H1 (cell line): ENCODE measurements around the gene RNGTT. TPM values are rescaled to one million over a fixed set of nuclear protein-coding genes. Genes with fewer than 3 reads are reported as not detected.

ENCODE experiments used
- CTCF ChIA-PET: fragments of 300-600 bp; sonication (Branson Sonifier 250); formaldehyde crosslinking; loops from one replicate; lab custom pipeline; 2021; ENCODE audit not compliant: partially characterized antibody; lab: Charles Lee
- POLR2A ChIA-PET: fragments of 300-600 bp; sonication (Branson Sonifier 250); formaldehyde crosslinking; loops from one replicate; lab custom pipeline; 2021; ENCODE audit warnings: inconsistent platforms; ENCODE audit not compliant: partially characterized antibody; lab: Charles Lee
- DNase-seq, 2 experiments: peaks; one replicate each; pipeline versions ENCODE4 v3.0.0 to v3.0.0-alpha.2; 2010 to 2022; ENCODE audit warnings: low spot score in 2 of 2, low read depth in 1 of 2, mixed read lengths in 1 of 2
- FAIRE-seq: peaks from 2 replicates; lab custom pipeline; 2011; peaks lifted over from hg19 to GRCh38; lab: Jason Lieb, UNC
- H2AFZ ChIP-seq: 2 replicates; pipeline ENCODE4 v1.8.1; 2012; ENCODE audit warnings: low read length, inconsistent platforms
- H2AK5ac ChIP-seq: 2 replicates; pipeline ENCODE4 v1.6.1; 2013; ENCODE audit warnings: low read depth, low read length
- H2BK120ac ChIP-seq: replicated peaks from 2 replicates; pipeline ENCODE3; 2013; ENCODE audit warnings: low read depth, low read length, inconsistent platforms
- H2BK12ac ChIP-seq: 2 replicates; pipeline ENCODE4 v1.6.1; 2013; ENCODE audit warnings: low read depth, low read length
- H2BK15ac ChIP-seq: 2 replicates; pipeline ENCODE4 v1.6.1; 2013; ENCODE audit warnings: low read length
- H2BK20ac ChIP-seq: 2 replicates; pipeline ENCODE4 v1.6.1; 2013; ENCODE audit warnings: low read length
- H2BK5ac ChIP-seq: 2 replicates; pipeline ENCODE4 v1.6.1; 2013; ENCODE audit warnings: low read depth, low read length
- H3K14ac ChIP-seq: 2 replicates; pipeline ENCODE4 v1.6.1; 2013; ENCODE audit warnings: inconsistent platforms; ENCODE audit not compliant: insufficient read length
- H3K18ac ChIP-seq: 2 replicates; pipeline ENCODE4 v1.6.1; 2013; ENCODE audit warnings: low read length; ENCODE audit errors: extremely low read depth
- H3K23ac ChIP-seq: 2 replicates; pipeline ENCODE4 v1.6.1; 2013; ENCODE audit warnings: inconsistent platforms; ENCODE audit not compliant: insufficient read length
- H3K23me2 ChIP-seq: 2 replicates; pipeline ENCODE4 v1.6.1; 2013; ENCODE audit warnings: low read depth, low read length
- H3K27ac ChIP-seq: 2 replicates; pipeline ENCODE4 v1.6.1; 2011; ENCODE audit warnings: low read depth, low read length, inconsistent platforms
- H3K27me3 ChIP-seq, 4 experiments: replicated peaks in 1 of 4; 1 replicate in 1 of 4; 2 replicates in 3 of 4; pipeline versions ENCODE4 v1.6.1 to v1.8.1; 2011 to 2013; ENCODE audit warnings: low read length in 3 of 4, mild to moderate bottlenecking in 3 of 4, inconsistent platforms in 2 of 4, mixed read lengths in 2 of 4, moderate library complexity in 1 of 4; ENCODE audit not compliant: control insufficient read depth in 3 of 4, insufficient read depth in 3 of 4; ENCODE audit errors: extremely low read depth in 1 of 4
- H3K36me3 ChIP-seq, 4 experiments: 2 replicates each; pipeline versions ENCODE4 v1.6.1 to v1.8.1; 2011 to 2013; ENCODE audit warnings: mild to moderate bottlenecking in 4 of 4, low read length in 3 of 4, moderate library complexity in 2 of 4, control low read depth in 1 of 4, inconsistent platforms in 1 of 4; ENCODE audit not compliant: insufficient read depth in 4 of 4, control insufficient read depth in 2 of 4
- H3K4ac ChIP-seq: replicated peaks from 2 replicates; pipeline ENCODE3; 2013; ENCODE audit warnings: low read length, low read depth, mixed read lengths, inconsistent platforms; ENCODE audit not compliant: insufficient read length
- H3K4me1 ChIP-seq, 4 experiments: replicated peaks in 1 of 4; 1 replicate in 1 of 4; 2 replicates in 3 of 4; pipeline versions ENCODE4 v1.6.1 to v1.8.1; 2011 to 2013; ENCODE audit warnings: low read length in 3 of 4, inconsistent platforms in 2 of 4, mixed read lengths in 1 of 4; ENCODE audit not compliant: insufficient read depth in 4 of 4, control insufficient read depth in 3 of 4
- H3K4me2 ChIP-seq, 2 experiments: 2 replicates each; pipeline versions ENCODE4 v1.6.1 to v1.8.1; 2011 to 2013; ENCODE audit warnings: low read depth in 2 of 2, low read length in 2 of 2, control low read depth in 1 of 2, inconsistent platforms in 1 of 2, mild to moderate bottlenecking in 1 of 2; ENCODE audit not compliant: insufficient read depth in 1 of 2
- H3K4me3 ChIP-seq, 4 experiments: fragments of 200-600, 300-600 bp in 1 of 4; sonication (generic), shearing (Covaris generic), sonication (Bioruptor Twin) in 1 of 4; 2 replicates each; pipeline versions ENCODE4 v1.5.1 to v1.8.1; 2011 to 2016; ENCODE audit warnings: low read length in 4 of 4, low read depth in 3 of 4, control low read depth in 2 of 4, inconsistent platforms in 2 of 4, mild to moderate bottlenecking in 2 of 4, mixed read lengths in 1 of 4, moderate library complexity in 1 of 4; ENCODE audit not compliant: insufficient read depth in 2 of 4; ENCODE audit errors: extremely low read depth in 1 of 4
- H3K56ac ChIP-seq: replicated peaks from 2 replicates; pipeline ENCODE3; 2013; ENCODE audit warnings: low read depth, mild to moderate bottlenecking, mixed read lengths, low read length, inconsistent platforms; ENCODE audit not compliant: insufficient read length
- H3K79me1 ChIP-seq: 2 replicates; pipeline ENCODE4 v1.6.1; 2013; ENCODE audit warnings: low read depth, low read length, control low read depth
- H3K79me2 ChIP-seq, 2 experiments: 2 replicates each; pipeline versions ENCODE4 v1.6.1 to v1.8.1; 2012 to 2013; ENCODE audit warnings: low read length in 2 of 2, mild to moderate bottlenecking in 2 of 2, inconsistent platforms in 1 of 2; ENCODE audit not compliant: insufficient read depth in 2 of 2, control insufficient read depth in 1 of 2
- H3K9ac ChIP-seq, 4 experiments: replicated peaks in 1 of 4; 1 replicate in 1 of 4; 2 replicates in 3 of 4; pipeline versions ENCODE4 v1.6.1 to v1.8.1; 2011 to 2013; ENCODE audit warnings: low read depth in 3 of 4, low read length in 3 of 4, control low read depth in 2 of 4, mild to moderate bottlenecking in 2 of 4, moderate library complexity in 2 of 4, inconsistent platforms in 1 of 4; ENCODE audit errors: extremely low read depth in 1 of 4
- H3K9me3 ChIP-seq, 2 experiments: 2 replicates each; pipeline versions ENCODE4 v1.6.1 to v1.8.1; 2012 to 2013; ENCODE audit warnings: mild to moderate bottlenecking in 2 of 2, moderate library complexity in 2 of 2, control low read depth in 1 of 2, inconsistent platforms in 1 of 2, low read depth in 1 of 2, low read length in 1 of 2, mixed read lengths in 1 of 2; ENCODE audit not compliant: insufficient read depth in 2 of 2
- H4K20me1 ChIP-seq, 2 experiments: replicated peaks in 1 of 2; 2 replicates each; pipeline versions ENCODE3 to v1.8.1; 2011 to 2013; ENCODE audit warnings: inconsistent platforms in 2 of 2, low read length in 2 of 2, mild to moderate bottlenecking in 1 of 2; ENCODE audit not compliant: insufficient read depth in 2 of 2, control insufficient read depth in 1 of 2
- H4K5ac ChIP-seq: 2 replicates; pipeline ENCODE4 v1.6.1; 2013; ENCODE audit warnings: low read length, low read depth, mixed read lengths, inconsistent platforms; ENCODE audit not compliant: insufficient read length
- H4K8ac ChIP-seq: 2 replicates; pipeline ENCODE4 v1.8.0; 2013; ENCODE audit warnings: mild to moderate bottlenecking, moderate library complexity, low read length, inconsistent platforms; ENCODE audit not compliant: insufficient read depth; ENCODE audit errors: extremely low read depth
- H4K91ac ChIP-seq: replicated peaks from 2 replicates; pipeline ENCODE3; 2013; ENCODE audit warnings: low read length, mixed read lengths, inconsistent platforms; ENCODE audit not compliant: insufficient read length
- ASH2L ChIP-seq: fragments of 200-600, 300-600 bp; sonication (generic); IDR thresholded peaks from one replicate; pipeline ENCODE4 v1.7.1; 2017; ENCODE audit warnings: low read length
- ATF2 ChIP-seq: IDR thresholded peaks from 2 replicates; pipeline ENCODE4 v1.6.1; 2012; ENCODE audit warnings: low read length, inconsistent platforms
- BRCA1 ChIP-seq: IDR thresholded peaks from 2 replicates; pipeline ENCODE4 v1.6.1; 2012; ENCODE audit warnings: low read depth, low read length, improper control_type of control experiment
- E2F6 ChIP-seq: IDR thresholded peaks from 2 replicates; pipeline ENCODE4 v1.6.1; 2012; ENCODE audit warnings: inconsistent platforms
- EP300 ChIP-seq, 2 experiments: IDR thresholded peaks; 1 replicate in 1 of 2; 2 replicates in 1 of 2; pipeline ENCODE4 v1.6.1; 2011 to 2012; ENCODE audit warnings: low read depth in 2 of 2, low read length in 2 of 2, mild to moderate bottlenecking in 2 of 2, borderline replicate concordance in 1 of 2, inconsistent platforms in 1 of 2, moderate library complexity in 1 of 2
- GTF2F1 ChIP-seq: IDR thresholded peaks from 2 replicates; pipeline ENCODE4 v1.6.1; 2012; ENCODE audit warnings: low read depth, low read length, improper control_type of control experiment, borderline replicate concordance
- HDAC2 ChIP-seq, 2 experiments: fragments of 300-600 bp in 1 of 2; sonication (generic) in 1 of 2; IDR thresholded peaks; 2 replicates each; pipeline ENCODE4 v1.6.1; 2011 to 2012; ENCODE audit warnings: low read depth in 2 of 2, low read length in 2 of 2, mild to moderate bottlenecking in 2 of 2, moderate library complexity in 2 of 2, borderline replicate concordance in 1 of 2, inconsistent platforms in 1 of 2
- JUND ChIP-seq: IDR thresholded peaks from 2 replicates; pipeline ENCODE4 v1.6.1; 2011; ENCODE audit warnings: mild to moderate bottlenecking, improper control_type of control experiment, low read length
- NRF1 ChIP-seq: IDR thresholded peaks from 2 replicates; pipeline ENCODE4 v1.6.1; 2011; ENCODE audit warnings: mild to moderate bottlenecking, low read depth, low read length, improper control_type of control experiment
- SP4 ChIP-seq: IDR thresholded peaks from 2 replicates; pipeline ENCODE4 v1.6.1; 2012; ENCODE audit warnings: low read length, inconsistent platforms
- SUZ12 ChIP-seq: fragments of 200-600 bp; sonication (generic); IDR thresholded peaks from 2 replicates; pipeline ENCODE4 v1.6.1; 2012; ENCODE audit warnings: mild to moderate bottlenecking, inconsistent platforms, low read length, moderate library complexity, mixed read lengths
- WGBS, 2 experiments: shearing (Covaris generic) in 1 of 2; methylation state at CpG; one replicate each; pipeline versions ENCODE4 v1.1.6 to v1.1.7; 2013 to 2015; ENCODE audit warnings: low lambda C conversion rate in 2 of 2, mixed read lengths in 2 of 2, inconsistent platforms in 1 of 2, low coverage in 1 of 2, missing lambda C conversion rate in 1 of 2; ENCODE audit not compliant: insufficient replicate concordance in 2 of 2, insufficient coverage in 1 of 2, insufficient read length in 1 of 2; ENCODE audit errors: extremely low coverage in 1 of 2, missing lambda C conversion rate in 1 of 2; 5-methylcytosine and 5-hydroxymethylcytosine counted together
- polyA plus RNA-seq, 7 experiments: library from polyadenylated mRNA; depleted of rRNA in 3 of 7; stranded (reverse) in 5 of 7; unstranded in 2 of 7; fragments of >200 nt in 5 of 7; fragments of 200-250 nt in 2 of 7; gene quantifications; 1 replicate in 5 of 7; 2 replicates in 1 of 7; 4 replicates in 1 of 7; pipeline versions ENCODE4 v1.2.1 to v1.2.3, GENCODE V29; 2011 to 2013; ENCODE audit warnings: missing spikeins in 2 of 7, mixed read lengths in 2 of 7
- total RNA-seq: library from RNA; stranded (reverse); fragmentation: NEBNext Ultra II Directional; extraction: Animal tissue kit (Norgen Biotek cat#: 25700); gene quantifications from 2 replicates; pipeline ENCODE4 v1.2.1, GENCODE V29; 2021

RNGTT gene
- total and polyA plus RNA-seq, 2 of the 8 experiments (the other 6 are each of a cell fraction or from before 2014, with no cell fraction given), result 3.6 to 21.2 TPM

GRCh38 chr6:88872962-88873361 lies 90.5 kb downstream of the RNGTT start:
- no peak overlapping the region for H4K8ac ChIP-seq
- H3K9ac ChIP-seq, result no peak overlapping the region
- H3K18ac ChIP-seq, result no peak overlapping the region
- WGBS, 2 experiments, result 79% methylated on average over 1 of the region's 1 CpG; no CpG with 5 or more reads in 1 of the 2 experiments
- no peak overlapping the region for H4K91ac ChIP-seq
- H3K4me3 ChIP-seq, result no peak overlapping the region
- no peaks in the 10 kb centered on the region for H3K4me1 ChIP-seq
- H3K14ac ChIP-seq, result no peak overlapping the region
- no peaks in the 10 kb centered on the region for H3K23me2 ChIP-seq
- no peak overlapping the region for H3K4ac ChIP-seq
- no peaks in the 10 kb centered on the region for H4K20me1 ChIP-seq
- no peak overlapping the region for H2BK5ac ChIP-seq
- no peak overlapping the region for H2BK120ac ChIP-seq
- no peak overlapping the region for H3K56ac ChIP-seq
- no peak for FAIRE-seq
- H3K36me3 ChIP-seq, result no peaks in the 10 kb centered on the region
- no peaks in the 10 kb centered on the region for H3K9me3 ChIP-seq
- no peak overlapping the region for H2AK5ac ChIP-seq
- ChIA-PET CTCF (interaction anchor here (0.6 to 1.4 kb wide), 2 partner anchors 10 to 377 kb away, joined by 3 read pairs; no protein-coding TSS in a partner anchor), POLR2A (no interaction called here)
- H2BK20ac ChIP-seq, result no peak overlapping the region
- no peaks in the 10 kb centered on the region for H3K79me1 ChIP-seq
- no peak overlapping the region for H3K23ac ChIP-seq
- no peaks in the 10 kb centered on the region for H3K27me3 ChIP-seq
- no peak overlapping the region for H3K4me2 ChIP-seq
- no peak overlapping the region for H3K27ac ChIP-seq
- H2BK15ac ChIP-seq, result no peak overlapping the region
- H4K5ac ChIP-seq, result no peak overlapping the region
- H3K79me2 ChIP-seq, result no peaks in the 10 kb centered on the region
- no peak overlapping the region for H2BK12ac ChIP-seq
- H2AFZ ChIP-seq, result no peak overlapping the region
- DNase-seq, result no peak
- TF ChIP-seq BRCA1, result no peak
- TF ChIP-seq ATF2, result no peak
- TF ChIP-seq ASH2L, result no peak
- no peak for TF ChIP-seq NRF1
- no peak for TF ChIP-seq SUZ12
- no peak for TF ChIP-seq HDAC2 (IDR thresholded peaks at IDR 0.05; ENCODE audit: borderline replicate concordance in 1 of 2, low read depth in 2 of 2, low read length in 2 of 2)
- no peak for TF ChIP-seq SP4
- no peak for TF ChIP-seq GTF2F1
- no peak for TF ChIP-seq EP300 (IDR thresholded peaks at IDR 0.05; ENCODE audit: borderline replicate concordance in 1 of 2, low read depth in 2 of 2, low read length in 2 of 2)
- TF ChIP-seq E2F6, result no peak
- TF ChIP-seq JUND, result no peak
